Neural progenitor cell (in vitro differentiated cells): ENCODE data around the gene TRIM43.
"Not testable (repeated sequence)": the region's sequence is repeated elsewhere in the genome, so short reads cannot be mapped to it uniquely, and the experiment has no call there.

Experiments used
- EZH2 ChIP-seq: fragments of 200-600 bp; sonication (generic); IDR thresholded peaks from 2 replicates; pipeline ENCODE4 v1.6.1; 2017; ENCODE audit warnings: antibody characterized with exemption, mild to moderate bottlenecking, moderate library complexity
- TF ChIP-seq, protein P1 (sequence below): fragments of 200-600 bp; sonication (generic); IDR thresholded peaks from 2 replicates; pipeline ENCODE4 v1.5.1; 2017; ENCODE audit warnings: antibody characterized with exemption, mild to moderate bottlenecking

DNA sequence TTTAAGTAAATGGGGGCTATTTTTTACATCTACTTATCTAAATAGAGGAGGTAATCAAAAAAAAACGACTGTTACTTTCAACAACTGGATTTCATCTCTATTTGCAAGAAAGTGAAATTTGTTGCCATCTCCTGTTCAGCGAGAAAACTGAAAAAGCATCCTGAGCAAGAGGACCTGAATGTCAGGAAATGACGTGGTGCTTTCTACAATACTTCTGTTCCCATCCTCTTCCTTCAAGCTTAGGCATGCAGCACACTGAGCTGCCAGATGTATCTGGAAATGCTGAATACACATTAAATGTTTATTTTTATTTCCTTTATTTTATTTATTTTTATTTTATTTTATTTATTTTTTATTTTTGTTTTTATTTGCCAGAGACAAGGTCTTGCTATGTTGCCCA, 21.2 kb downstream of the TRIM43 start:
- not testable (repeated sequence) for TF ChIP-seq EZH2
- TF ChIP-seq, protein P1, sequence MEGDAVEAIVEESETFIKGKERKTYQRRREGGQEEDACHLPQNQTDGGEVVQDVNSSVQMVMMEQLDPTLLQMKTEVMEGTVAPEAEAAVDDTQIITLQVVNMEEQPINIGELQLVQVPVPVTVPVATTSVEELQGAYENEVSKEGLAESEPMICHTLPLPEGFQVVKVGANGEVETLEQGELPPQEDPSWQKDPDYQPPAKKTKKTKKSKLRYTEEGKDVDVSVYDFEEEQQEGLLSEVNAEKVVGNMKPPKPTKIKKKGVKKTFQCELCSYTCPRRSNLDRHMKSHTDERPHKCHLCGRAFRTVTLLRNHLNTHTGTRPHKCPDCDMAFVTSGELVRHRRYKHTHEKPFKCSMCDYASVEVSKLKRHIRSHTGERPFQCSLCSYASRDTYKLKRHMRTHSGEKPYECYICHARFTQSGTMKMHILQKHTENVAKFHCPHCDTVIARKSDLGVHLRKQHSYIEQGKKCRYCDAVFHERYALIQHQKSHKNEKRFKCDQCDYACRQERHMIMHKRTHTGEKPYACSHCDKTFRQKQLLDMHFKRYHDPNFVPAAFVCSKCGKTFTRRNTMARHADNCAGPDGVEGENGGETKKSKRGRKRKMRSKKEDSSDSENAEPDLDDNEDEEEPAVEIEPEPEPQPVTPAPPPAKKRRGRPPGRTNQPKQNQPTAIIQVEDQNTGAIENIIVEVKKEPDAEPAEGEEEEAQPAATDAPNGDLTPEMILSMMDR, result not testable (repeated sequence)
